ENCODE data around the gene GPX4.
"Not testable (repeated sequence)": the region's sequence is repeated elsewhere in the genome, so short reads cannot be mapped to it uniquely, and the experiment has no call there.

The GPX4 gene

GRCh38 chr19:1103132-1103707 is 574 bp upstream of the GPX4 start:
- no peak for DNase-seq

GRCh38 chr19:1104311-1105007 is 665 bp downstream of the GPX4 start:
- no peak for DNase-seq

DNA sequence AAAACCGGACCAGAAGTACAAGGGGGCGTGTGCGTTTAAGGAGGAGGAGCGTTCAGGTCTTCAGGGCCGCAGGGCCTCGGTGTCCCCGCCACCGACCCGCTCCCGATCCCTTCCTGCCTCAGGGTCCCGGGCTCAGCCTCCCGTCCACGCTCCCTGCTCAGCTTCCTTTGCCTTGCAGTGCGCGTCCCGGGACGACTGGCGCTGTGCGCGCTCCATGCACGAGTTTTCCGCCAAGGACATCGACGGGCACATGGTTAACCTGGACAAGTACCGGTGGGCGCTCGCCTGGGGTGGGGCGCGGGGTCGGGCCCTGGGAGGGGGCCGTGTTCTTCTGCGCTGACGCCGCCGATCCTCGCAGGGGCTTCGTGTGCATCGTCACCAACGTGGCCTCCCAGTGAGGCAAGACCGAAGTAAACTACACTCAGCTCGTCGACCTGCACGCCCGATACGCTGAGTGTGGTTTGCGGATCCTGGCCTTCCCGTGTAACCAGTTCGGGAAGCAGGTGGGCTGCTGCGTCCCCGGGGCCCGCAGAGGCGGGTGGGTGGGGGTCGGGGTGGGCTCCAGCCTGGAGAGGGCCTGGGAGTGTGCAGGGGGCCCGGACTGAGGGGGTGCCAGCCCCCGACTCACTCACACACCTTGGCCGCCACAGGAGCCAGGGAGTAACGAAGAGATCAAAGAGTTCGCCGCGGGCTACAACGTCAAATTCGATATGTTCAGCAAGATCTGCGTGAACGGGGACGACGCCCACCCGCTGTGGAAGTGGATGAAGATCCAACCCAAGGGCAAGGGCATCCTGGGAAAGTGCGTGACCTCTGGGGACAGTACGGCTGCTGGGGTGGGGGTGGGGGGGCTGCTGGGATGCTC is 1.4 kb downstream of the GPX4 start:
- no peak for DNase-seq

DNA sequence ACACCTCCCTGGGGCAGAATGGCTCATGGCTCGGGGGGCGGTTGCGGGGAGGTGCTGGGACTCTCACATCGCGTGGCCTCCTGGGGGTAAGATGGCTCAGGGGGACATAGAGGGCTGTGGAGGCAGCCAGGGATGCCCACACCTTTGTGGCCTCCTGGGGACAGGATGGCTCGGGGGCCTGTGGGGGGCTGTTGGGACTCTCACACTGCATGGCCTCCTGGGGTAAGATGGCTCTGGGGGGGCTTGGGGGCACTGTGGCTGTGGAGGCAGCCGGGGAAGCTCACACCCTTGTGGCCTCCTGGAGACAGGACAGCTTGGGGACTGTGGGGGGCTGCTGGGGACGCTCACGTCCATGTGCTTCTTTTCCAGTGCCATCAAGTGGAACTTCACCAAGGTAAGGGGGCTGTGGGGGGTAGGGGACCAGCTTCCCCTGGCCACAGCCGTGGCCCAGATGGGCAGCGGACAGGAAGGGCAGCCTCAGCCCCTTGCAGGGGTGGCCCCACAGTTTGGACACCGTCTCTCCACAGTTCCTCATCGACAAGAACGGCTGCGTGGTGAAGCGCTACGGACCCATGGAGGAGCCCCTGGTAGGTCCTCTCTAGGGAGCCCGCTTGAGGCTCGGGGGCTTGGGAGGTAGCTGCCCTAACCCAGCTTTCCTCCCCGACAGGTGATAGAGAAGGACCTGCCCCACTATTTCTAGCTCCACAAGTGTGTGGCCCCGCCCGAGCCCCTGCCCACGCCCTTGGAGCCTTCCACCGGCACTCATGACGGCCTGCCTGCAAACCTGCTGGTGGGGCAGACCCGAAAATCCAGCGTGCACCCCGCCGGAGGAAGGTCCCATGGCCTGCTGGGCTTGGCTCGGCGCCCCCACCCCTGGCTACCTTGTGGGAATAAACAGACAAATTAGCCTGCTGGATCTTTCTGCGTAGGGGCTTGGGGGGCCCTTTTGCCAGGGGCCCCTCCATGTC is 2.4 kb downstream of the GPX4 start:
- no peak for DNase-seq

DNA sequence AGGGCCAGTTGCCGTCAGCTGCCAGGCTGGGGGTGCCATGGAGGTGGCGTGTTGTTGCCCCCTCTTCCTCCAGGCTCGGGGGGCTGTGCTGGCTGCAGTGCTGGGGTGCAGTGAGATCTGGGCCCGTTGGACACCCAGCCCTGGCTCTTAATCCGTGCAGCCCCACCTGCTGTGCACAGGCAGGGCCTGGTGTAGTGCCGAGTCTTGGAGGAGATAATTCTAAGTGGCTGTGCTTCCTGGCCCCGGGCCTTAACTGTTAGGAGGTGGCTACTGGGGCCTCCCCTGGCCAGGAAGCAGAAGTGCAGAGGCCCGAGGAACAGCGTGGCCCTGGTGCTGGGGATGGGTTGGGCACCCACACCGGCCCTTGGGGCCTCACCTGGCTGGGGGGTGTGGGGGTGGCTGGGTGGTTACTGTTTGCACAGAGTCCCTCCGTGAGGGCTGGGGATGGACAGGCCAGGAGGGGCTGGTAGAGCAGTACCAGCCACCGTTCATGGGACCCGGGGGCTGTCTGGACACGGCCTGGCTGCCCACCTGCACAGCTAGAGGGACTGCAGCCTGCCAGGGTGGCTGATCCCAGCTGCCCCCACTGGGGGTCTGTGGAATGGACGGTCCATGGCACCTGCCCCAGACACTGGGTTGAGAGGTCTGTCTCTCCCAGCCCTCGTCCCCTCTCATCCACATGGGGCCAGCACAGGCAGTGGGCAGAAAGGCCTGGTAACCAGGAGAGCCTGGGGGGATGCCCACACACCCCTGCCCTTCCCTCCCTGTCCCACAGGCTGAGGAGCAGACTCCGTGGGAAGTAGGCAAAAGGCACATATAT is 3.3 kb downstream of the GPX4 start:
- DNase-seq = no peak

GRCh38 chr19:1107661-1108261 is 4.0 kb downstream of the GPX4 start:
- no peak for DNase-seq

DNA sequence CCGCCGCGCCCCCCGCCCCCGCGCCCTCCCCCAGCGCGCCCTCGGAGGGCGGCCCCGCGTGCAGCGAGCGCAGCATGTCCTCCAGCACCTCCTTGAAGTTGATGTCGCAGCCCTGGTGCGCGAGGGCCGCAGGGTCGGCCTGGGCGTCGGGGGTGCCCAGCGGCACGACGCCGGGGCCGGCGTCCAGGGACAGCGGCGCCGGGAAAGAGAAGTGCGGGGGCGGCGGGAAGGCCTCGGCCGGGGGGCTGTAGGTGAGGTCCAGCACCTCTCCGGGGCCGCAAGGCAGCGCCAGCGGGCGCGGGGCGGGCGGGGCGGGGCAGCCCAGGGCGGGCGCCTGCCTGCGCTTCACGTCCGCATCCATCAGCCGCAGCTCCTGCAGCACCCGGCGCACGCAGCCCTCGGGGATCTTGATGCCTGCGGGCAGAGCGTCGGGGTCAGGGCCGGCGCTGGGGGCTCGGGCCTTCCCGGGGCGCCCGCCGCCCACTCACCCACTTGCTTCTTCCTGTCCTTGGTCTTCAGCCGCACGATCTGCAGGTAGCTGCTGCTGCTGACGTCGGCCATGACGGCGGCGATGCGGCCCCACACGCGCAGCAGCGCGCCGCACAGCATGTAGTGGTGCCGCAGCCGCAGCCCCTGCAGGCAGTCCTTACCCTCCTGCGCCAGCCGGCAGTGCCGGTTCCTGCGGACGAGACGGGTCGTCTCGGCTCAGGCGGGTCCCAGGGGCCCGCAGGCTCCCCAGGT is 4.7 kb downstream of the GPX4 start:
- DNase-seq = no peak

- DNase-seq = no peak
Observed at GRCh38 chr19:1109032-1109551, 5.3 kb downstream of the GPX4 start.

DNA sequence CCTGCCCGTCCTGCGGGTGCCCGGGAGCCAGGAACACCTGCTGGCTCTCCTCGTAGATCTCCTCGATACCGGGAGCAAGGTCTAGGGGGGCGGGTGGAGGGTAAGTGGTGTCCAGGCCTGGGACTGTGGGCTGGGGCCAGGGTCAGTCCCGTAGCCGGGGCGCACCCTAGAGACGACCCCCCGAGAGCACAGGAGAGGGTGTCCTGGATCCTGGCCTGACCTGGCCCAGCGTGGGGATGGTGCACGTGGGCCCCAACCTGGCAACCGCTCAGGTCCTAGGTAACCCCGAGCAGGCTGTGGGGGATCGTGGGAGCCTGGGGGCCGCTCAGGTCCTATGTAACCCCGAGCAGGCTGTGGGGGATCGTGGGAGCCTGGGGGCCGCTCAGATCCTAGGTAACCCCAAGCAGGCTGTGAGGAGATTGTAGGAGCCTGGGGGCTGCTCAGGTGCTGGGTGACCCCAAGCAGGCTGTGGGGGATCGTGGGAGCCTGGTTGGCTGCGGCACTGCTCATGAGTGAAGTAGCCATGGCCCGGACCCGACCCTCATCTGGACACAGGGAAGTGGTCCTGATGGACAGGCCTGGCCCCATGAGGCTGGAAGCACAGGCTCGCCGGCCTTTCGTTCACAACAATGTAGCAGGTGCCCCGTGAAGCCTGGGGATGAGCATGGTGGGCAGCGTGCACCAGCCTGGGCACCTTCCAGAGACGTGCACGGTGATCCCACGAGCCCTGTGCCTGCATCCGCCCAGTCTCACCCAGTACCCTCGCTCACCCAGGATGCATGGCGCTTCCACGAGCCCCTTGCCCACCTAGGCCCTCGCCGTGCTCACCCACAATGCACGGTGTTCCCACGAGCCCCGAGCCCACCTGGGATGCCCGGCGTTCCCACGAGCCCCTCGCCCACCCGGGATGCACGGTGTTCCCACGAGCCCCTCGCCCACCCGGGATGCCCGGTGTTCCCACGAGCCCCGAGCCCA is 6.2 kb downstream of the GPX4 start:
- no peak for DNase-seq

DNA sequence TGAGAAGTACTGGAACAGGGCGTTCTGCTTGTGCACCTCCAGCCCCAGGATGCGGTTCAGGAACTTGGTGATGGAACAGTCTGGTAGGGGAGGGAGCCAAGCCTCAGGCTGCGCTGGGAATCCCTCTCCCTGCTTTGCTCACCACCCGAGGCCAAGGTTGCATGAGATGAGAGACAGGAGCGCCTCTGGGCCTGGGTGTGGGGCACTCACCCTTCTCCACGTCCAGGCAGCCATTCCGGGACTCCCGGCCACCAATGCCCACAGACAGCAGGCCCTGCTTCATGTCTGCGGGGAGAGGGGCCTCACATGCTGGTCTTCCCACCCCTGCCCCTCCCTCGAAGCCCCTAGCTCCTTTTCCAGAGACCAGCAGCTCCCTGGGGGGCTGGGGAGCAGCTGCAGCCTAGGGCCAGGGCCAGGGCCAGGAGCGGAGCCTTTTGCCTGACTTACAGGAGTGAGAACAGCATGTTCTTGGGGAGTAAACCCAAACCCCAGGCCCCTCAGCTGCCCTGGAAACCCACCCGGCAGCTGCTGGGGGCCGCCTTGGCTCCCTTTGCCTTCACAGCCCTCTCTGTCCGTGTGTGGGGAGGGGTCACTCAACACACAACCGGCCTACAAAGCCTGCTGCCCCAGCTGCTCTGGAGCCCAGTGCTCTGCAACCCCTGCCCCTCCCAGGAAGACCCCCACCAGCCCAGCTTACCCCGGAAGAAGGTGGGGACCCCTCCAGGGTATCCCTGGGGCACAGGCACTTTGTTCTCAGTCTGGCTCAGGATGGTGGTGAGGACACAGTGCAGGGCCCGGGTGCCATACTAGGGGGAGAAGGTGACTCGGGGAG is 7.2 kb downstream of the GPX4 start:
- DNase-seq = no peak

DNA sequence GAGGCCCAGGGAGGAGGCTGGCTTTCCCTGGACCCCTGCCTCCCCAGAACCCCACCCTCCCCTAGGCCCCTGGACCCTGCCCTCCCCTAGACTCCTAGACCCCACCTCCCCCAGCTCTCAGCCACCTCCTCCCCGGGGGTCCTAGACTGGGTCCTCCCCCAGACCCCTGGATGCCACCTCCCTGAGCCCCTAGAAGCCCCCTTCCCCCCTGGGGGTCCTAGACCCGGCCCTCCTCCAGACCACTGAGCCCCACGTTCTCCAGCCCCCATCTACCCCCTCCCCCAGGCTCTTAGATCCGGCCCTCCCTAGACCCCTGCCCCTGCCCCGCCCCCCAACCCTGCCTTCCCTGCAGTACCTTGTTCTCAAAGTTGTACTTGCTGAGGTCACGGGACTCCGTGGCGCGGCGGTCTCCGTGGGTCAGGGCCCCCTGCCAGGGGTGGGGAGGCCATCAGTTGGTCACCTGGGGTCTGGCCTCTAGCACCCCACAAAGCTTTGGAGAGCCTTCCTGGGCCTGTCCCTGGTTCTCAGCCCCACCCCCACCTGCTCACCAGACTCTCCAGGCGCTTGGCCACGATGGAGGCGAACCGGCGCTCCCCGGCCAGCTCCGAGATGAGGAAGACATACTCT is 8.0 kb downstream of the GPX4 start:
- no peak for DNase-seq

GRCh38 chr19:1112268-1113029 is 8.7 kb downstream of the GPX4 start:
- no peak for DNase-seq

GRCh38 chr19:1113030-1113985 is 9.5 kb downstream of the GPX4 start:
- peak; percentile 56 for DNase-seq

- no peak for DNase-seq
Observed at GRCh38 chr19:1113986-1114483, 10.2 kb downstream of the GPX4 start.

DNA sequence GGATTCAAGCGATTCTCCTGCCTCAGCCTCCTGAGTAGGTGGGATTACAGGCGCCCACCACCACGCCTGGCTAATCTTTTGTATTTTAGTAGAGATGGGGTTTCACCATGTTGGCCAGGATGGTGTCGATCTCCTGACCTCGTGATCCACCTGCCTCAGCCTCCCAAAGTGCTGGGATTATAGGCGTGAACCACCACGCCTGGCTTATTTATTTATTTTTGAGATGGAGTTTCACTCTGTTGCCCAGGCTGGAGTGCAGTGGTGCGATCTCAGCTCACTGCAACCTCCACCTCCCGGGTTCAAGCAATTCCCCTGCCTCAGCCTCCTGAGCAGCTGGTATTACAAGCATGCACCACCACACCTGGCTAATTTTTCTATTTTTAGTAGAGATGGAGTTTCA is 10.9 kb downstream of the GPX4 start:
- DNase-seq = not testable (repeated sequence)
